Pons (tissue), 1 donor: Measurements from ENCODE around the gene ISG15.
A peak's percentile ranks its signal among the peaks of the same experiment; 100 is the strongest.

ENCODE experiments used
- DNase-seq: peaks from one replicate; pipeline ENCODE4 v3.0.0-alpha.2; 2016; ENCODE audit warnings: low spot score

ISG15 gene

DNA sequence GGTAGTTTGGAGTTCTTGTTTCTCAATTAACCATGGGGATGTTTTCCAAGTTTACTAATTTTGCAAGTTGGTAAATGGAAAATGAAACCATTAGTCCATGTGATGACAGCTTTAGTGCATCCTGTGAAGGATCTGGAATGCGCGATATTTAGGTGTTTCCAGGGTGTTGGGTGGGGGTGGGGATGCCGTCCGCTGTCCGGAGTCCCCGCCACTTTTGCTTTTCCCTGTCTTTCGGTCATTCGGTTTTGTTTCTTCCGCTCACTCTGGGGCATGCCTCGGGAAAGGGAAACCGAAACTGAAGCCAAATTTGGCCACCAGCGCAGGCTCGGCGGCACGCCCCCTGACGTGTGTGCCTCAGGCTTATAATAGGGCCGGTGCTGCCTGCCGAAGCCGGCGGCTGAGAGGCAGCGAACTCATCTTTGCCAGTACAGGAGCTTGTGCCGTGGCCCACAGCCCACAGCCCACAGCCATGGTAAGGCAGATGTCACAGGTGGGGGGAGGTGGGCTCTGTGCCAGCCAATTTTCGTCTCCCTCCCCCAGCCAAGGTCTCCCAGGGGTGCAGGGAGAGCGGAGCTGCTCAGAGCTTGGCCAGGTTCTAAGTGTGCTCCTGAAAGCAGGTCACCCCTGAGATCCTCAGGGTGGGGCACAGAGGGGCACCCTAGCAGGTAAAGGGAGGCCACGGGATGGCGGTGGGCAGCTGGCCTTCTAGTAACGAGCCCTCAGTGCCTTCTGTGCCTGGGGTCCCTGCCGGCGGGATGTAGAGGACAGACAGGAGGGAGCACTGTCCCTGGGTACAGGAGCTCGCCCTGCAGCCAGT is at the start of gene ISG15:
Gene ISG15 (plus strand): TSS at position 393 of the 817 bp plus-strand sequence. CDS start 77 bp downstream, at position 470.
- DNase-seq: peak; percentile 81

DNA sequence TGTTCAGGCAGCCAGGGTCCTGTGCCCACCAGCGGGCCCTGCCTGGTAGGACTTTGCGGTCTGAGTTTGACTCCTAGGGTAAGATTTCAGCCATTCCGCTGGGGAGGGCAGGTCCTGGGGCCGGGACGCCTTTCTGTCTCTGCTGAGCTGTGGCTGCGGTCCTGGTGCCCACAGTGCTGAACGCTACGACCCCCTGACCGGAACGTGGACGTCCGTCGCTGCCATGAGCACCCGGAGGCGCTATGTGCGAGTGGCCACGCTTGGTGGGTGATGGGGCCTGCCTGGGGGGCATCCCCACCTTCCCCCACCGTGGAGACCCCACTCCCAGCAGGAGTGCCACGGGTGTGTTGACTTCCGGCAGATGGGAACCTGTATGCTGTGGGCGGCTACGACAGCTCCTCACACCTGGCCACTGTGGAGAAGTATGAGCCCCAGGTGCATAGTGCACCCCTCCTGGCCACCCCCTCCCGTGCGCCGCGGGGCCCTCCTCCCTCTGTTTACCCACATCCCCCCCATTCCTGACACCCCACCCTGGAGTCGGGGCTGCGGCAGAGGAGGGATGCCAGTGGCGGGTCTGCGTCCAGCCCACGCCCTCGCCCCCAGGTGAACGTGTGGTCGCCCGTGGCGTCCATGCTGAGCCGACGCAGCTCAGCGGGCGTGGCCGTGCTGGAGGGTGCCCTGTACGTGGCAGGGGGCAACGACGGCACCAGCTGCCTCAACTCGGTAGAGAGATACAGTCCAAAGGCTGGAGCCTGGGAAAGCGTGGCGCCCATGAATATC is 49.4 kb upstream of the ISG15 start:
- DNase-seq: no peak

DNA sequence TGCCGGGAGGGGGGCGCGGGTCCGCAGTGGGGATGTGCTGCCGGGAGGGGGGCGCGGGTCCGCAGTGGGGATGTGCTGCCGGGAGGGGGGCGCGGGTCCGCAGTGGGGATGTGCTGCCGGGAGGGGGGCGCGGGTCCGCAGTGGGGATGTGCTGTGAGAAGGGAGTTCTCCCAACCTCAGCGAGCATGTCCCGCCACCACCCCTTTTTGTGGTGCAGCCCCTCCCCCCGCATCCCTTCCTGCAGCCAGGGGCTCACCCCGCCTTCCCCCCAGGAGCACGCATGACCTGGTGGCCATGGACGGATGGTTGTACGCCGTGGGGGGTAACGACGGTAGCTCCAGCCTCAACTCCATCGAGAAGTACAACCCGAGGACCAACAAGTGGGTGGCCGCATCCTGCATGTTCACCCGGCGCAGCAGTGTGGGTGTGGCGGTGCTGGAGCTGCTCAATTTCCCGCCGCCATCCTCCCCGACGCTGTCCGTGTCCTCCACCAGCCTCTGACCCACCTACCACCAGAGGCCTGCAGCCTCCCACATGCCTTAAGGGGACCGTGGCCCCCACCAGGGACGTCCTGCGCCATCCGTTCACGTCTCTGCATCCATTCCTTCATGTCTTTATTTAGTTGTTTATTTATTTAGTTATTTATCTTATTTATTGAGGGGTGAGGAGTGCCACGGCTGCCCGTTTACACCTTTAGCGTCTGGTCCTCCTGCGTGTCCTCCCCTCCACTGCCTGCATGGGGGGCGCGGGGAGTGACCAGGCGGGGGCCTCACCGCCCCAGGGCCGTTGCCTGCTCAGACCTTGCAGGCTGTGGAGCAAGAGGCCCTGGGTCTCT is 48.4 kb upstream of the ISG15 start:
- no peak for DNase-seq

DNA sequence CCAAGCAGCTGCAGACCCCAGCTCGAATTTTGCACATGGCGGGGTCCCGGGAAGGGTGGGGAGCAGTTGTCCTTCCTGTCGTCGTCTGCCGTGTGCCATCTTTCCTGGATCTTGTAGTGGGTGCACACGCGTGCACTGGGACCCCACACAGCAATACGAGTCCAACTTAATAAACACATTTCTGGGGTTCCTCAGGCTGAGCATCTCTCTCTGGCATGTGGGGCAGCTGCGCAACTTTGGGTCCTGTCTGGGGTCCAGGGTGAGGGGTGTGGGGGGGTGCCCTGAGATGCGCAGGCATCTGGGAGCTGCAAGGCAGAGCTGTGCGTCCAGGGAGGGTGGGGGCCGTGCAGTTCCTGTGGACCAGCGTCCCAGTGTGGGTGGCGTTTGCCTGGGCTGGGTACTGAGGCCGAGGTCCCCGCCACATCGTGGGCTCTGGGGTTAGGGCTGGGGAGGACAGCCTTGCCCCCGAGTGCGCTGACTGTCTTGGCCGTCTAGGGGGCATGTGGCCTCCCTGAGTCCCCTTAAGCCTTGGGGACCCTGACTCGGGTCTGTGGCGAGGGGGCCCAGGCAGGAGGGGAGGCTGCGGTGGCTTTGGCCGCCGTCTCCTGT is 47.7 kb upstream of the ISG15 start:
- no peak for DNase-seq

DNA sequence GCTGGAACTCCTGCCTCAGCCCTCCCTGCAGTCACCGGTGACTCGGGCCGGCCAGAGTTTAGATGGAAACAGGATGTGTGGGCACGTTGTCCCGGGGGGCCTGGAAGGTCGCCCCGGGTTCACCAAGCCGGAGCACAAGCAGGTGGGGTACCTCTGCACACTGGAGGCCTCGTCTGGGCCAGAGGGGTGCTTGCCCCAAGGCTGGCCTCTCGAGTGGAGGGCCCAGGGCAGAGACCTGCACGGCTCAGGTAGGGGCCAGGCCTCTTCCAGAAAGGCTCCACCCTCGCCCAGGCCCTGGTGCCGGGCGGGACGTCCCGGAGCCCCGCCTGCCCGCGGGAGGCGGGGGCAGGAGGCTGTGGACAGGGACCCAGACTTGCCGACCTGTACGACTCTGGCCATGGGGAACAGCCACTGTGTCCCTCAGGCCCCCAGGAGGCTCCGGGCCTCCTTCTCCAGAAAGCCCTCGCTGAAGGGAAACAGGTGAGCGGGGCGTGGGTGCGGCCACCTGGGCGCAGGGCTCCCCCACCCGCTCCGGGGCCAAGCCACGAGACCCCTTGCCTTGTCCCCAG is 47.1 kb upstream of the ISG15 start, which contains the start of gene PLEKHN1:
Gene PLEKHN1 (plus strand): TSS at position 348 of the 569 bp plus-strand sequence. CDS start 50 bp downstream, at position 398.
- DNase-seq: no peak

DNA sequence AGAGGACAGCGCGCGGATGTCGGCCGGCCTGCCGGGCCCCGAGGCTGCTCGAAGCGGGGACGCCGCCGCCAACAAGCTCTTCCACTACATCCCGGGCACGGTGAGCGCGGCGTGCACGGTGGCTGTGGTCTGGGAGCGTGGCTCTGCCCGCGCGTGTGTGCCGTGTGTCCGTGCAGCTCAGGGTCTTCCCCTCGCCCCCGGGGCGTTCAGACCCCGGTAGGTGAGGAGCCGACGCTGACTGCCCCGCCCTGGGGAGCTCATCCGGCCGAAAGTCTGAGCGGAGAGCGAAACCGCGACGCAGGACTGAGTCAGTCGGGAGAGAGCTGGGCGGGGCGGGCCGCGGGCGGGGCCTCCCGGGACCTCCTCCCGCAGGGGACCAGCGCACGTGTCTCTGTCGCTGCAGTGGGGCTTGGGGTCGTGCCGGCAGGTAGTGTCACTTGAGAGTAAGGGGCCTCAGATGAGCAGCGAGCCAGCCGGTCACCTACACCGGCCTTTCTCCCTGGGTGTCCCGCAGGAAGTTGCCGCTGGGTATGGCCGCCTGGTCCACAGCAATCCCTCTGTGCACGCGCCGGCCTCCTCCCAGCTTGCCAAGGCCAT is 46.5 kb upstream of the ISG15 start:
- no peak for DNase-seq

DNA sequence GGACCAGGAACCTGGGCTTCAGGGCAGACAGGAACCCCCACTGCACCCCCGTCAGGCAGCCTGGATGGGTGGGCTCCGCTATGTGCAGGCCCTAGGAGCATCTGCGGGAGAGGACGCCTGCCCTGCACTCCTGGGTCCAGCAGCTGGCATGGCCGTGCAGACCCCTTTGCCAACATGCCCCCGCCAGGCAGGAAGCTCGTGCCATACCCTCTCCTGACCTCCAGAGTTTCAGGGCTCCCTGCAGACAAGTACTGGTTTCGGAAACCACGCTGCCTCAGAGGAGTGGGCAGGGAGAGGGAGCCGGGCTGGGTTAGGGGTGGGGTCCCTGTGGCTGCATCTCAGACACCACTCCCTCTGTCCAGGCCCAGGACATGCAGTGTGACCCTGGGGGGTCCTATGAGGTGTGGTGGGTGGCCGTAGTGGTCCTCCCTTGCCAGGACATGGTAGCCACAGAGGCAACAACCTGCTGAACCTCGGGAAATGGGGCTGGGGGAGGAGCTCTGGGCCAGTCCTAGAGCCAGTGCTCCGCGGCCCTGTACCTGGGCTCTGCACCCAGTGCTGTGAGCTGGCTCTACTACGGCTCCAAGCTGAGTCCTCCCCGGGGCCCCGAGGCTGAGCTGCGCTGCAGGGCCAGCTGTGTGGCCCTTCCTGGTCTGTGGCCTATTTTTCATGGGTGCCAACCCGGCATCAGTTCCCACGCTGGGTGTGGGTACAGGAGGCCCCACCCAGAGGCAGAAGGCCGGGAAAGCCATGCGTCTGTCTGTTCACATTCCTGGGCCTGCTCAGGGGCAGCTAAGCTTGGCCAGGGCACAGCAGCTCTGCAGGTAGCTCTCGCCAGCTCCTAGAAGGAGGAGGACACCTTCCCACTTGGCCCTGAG is 45.6 kb upstream of the ISG15 start:
- DNase-seq: no peak

DNA sequence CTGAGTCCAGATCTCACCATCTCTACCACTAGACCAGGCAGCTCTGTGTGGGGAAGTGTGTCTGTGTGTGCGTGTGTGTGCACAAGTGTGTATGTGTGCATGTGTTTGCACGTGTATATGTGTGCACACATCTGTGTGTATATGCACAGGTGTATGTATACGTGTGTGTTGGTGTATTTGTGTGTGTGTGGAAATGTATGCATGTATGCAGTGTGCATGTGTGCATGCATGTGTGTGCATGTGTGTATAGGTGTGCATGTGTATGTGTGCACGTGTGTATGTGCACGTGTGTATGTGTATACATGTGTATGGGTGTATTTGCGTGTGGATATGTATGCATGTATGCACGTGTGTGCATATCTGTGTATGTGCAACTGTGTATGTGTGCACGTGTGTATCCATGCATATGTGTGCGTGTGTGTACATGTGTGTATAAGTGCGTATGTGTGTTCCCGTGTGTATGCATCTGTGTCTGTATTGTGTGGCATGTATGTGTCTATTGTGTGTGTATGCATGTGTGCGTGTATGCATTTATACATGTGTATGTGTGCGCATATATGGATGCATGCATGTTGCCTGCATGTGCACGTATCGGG is 43.9 kb upstream of the ISG15 start:
- DNase-seq: no peak

DNA sequence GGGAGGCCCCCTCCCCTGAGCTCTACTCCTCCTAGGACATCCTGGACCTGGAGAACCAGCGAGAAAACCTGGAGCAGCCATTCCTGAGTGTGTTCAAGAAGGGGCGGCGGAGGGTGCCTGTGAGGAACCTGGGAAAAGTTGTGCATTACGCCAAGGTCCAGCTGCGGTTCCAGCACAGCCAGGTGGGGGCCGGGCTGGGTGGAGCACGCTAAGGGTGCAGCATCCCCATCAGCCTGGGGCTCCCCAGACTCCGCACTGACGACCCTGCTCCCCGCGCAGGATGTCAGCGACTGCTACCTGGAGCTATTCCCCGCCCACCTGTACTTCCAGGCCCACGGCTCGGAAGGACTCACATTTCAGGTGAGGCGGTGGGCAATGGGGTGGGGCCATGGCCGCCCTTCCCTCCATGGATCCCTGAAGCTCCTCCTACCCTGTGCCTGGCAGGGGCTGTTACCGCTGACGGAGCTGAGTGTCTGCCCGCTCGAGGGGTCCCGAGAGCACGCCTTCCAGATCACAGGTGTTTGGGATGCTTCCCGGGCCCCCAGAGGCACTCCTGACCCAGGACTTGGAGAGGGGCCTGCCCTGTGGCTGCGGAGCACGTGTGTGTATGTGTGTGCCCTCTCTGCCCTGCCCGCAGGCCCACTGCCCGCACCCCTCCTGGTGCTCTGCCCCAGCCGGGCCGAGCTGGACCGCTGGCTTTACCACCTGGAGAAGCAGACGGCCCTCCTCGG is 42.9 kb upstream of the ISG15 start:
- DNase-seq: no peak

DNA sequence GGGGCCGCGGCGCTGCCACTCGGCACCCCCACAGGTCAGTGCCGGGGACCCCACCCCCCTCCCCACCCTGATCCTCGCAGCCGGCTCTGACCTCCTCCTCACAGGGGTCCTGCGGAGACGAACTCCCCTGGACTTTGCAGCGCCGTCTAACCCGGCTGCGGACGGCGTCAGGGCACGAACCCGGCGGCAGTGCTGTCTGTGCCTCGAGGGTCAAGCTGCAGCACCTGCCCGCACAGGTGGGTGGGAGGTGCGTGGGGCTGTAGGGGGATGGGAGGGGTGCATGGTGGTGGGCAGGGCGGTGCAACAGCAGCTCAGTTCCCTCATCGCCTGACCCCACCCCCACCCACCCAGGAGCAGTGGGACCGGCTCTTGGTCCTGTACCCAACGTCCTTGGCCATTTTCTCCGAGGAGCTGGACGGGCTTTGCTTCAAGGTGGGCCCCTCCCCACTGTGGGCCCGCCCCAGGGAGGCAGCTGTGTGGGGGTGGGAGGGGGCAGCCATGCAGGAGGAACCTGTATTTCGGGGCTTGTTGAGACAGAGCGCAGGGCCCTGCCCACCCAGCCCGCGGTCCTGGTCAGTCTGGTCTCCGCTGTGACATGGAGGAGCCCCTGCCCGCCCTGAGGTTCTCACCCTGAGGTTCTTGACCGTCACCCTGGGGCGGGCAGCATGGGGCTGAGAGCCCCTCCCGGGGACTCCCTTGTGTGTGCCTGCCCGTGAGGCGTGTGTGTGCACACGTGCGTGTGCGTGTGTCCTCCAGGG is 42.1 kb upstream of the ISG15 start:
- no peak for DNase-seq

DNA sequence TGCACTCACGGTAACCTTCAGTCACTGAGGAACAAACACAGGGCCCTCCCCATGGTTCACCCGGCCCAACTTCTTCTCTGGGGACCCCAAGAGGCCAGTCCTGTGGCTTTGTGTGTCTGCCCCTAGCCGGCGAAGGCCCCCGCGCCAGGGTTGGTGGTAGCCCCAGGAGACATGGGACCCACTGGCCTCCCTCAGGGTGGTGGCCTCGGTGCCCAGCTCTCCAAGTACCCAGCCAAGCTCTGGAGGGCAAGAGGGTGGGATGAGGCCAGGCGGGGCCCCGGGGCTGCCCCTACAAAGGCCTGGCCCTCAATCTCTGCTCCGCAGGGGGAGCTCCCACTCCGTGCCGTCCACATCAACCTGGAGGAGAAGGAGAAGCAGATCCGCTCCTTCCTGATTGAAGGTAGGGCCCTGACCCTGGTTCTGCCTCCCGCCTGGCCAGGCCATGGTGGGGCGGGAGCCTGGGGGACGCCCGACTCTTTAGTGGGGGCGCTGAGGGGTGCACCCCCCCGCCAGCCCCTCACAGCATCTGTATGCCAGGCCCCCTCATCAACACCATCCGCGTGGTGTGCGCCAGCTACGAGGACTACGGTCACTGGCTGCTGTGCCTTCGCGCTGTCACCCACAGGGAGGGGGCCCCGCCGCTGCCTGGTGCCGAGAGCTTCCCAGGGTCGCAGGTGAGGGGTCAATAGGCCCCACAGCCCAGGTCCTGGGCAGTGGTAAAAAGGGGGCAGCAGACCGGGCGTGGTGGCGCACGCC is 41.4 kb upstream of the ISG15 start:
- no peak for DNase-seq

DNA sequence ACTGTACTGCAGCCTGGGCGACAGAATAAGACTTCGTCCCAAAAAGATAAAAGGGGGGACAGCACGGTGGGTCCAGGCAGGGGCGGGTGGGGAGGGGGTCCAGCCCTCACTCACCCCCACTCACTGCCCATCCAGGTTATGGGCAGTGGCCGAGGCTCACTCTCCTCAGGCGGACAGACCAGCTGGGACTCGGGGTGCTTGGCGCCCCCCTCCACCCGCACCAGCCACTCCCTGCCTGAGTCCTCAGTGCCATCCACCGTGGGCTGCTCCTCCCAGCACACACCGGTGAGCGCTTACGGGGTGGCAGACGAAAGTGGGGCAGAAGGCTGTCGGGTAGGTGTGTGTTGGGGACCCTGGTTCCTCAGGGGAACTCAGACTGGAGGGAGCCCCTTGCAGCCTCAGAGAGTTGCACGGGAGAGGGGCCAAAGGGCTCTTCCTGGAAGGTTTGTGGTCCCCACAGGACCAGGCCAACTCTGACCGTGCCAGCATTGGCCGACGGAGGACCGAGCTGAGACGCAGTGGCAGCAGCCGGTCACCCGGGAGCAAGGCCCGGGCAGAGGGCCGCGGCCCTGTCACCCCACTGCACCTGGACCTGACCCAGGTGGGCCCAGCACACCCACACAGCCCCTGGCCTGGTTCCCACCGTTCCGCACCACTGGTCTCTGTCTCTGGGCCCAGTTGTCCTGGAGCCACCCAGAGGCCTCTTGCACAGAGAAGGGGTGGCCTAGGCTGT is 40.4 kb upstream of the ISG15 start:
- no peak for DNase-seq

DNA sequence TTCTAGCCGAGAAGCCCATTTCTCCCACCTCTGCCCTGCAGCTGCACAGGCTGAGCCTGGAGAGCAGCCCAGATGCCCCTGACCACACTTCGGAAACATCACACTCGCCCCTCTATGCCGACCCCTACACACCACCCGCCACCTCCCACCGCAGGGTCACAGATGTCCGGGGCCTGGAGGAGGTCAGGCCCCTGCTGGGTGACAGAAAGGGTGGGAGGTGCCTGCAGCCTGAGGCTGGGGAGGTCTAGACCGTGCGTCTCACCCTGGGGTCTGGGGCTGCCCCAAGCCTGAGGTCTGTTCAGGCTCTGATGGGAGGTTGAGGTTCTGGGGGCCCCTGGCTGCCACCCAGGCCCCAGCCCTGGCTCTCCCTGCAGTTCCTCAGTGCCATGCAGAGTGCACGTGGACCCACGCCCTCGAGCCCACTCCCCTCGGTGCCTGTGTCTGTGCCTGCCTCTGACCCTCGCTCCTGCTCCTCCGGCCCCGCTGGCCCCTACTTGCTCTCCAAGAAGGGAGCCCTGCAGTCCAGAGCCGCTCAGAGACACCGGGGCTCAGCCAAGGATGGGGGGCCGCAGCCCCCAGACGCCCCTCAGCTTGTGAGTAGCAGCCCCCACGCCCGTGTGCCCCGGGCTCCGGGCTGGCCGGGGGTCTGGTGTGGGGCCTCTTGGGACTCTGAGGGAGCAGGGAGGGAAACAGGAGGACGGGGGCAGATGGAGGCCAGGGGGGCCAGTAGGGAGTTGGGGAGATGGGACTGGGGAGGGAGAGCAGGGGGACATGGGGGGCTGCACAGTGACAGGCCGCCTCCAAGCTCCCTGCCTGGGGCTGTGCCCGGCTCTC is 39.6 kb upstream of the ISG15 start:
- no peak for DNase-seq

DNA sequence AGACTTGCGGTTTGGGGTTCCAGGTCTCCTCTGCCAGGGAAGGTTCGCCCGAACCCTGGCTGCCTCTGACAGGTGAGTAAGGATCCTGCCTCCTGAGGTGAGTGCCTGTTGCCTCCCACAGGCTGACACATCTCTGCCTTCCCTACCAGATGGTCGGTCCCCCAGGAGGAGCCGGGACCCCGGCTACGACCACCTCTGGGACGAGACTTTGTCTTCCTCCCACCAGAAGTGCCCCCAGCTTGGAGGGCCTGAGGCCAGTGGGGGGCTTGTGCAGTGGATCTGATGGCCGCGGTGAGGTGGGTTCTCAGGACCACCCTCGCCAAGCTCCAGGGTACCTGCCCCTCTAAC is 39.0 kb upstream of the ISG15 start:
- DNase-seq: no peak

DNA sequence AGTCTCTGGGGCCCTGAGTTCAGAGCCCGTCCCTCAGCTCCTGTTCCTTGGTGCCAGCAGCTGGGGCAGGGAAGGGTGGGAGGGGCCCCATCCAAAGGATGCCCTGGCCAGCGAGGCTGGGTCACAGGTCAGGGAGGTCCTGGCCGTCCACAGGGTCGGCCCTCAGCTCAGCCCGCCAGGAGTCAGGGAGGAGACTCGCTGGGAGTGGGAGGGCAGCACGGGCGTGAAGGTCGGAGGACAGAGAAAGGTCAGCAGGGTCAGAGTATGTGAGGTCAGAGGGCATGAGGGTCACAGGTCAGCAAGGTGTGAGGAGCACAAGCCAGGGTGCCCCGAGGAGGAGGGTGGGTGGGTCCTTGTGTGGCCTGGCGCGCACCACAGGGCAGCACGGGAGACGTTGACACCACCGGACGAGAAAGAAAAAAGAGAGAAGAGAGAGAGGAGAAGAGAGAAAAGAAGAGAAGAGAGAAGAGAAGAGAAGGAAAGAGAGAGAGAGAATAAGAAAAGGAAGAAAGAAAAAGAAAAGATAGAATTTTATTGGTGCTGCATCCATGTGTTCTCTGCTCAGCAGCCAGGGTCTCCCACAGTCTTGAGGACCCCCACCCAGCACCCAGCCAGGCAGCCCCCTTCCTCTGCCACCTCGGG is 38.5 kb upstream of the ISG15 start:
- no peak for DNase-seq
